Nephron (organoid): ENCODE measurements around the gene CCDC70.
"Not testable (repeated sequence)": the region's sequence is repeated elsewhere in the genome, so short reads cannot be mapped to it uniquely, and the experiment has no call there.

Source experiments
- H3K27ac Mint-ChIP-seq, 3 experiments: 2 replicates each; pipeline ENCODE4 v1.8.0; 2020; ENCODE audit warnings: mixed read lengths in 3 of 3, mild to moderate bottlenecking in 2 of 3, moderate library complexity in 1 of 3
- H3K27me3 Mint-ChIP-seq: 2 replicates; pipeline ENCODE4 v1.8.0; 2021; ENCODE audit warnings: low read depth, mild to moderate bottlenecking, moderate library complexity, mixed read lengths
- H3K36me3 Mint-ChIP-seq: 2 replicates; pipeline ENCODE4 v1.8.0; 2020; ENCODE audit warnings: low read depth, mixed read lengths
- H3K4me1 Mint-ChIP-seq: 2 replicates; pipeline ENCODE4 v1.8.0; 2020; ENCODE audit warnings: mixed read lengths
- H3K4me3 Mint-ChIP-seq, 3 experiments: 2 replicates each; pipeline ENCODE4 v1.8.0; 2020; ENCODE audit warnings: mild to moderate bottlenecking in 3 of 3, mixed read lengths in 3 of 3, moderate library complexity in 2 of 3
- H3K9me3 Mint-ChIP-seq: 2 replicates; pipeline ENCODE4 v1.8.0; 2020; ENCODE audit warnings: mixed read lengths
- CTCF ChIP-seq, 3 experiments: fragments of 200-600 bp; sonication (generic); IDR thresholded peaks; one replicate each; pipeline ENCODE4 v1.5.0; 2021; ENCODE audit warnings: antibody characterized with exemption in 3 of 3; ENCODE audit not compliant: unreplicated experiment in 3 of 3

Gene CCDC70

GRCh38 chr13:51907040-51907732 is 45.4 kb downstream of the CCDC70 start:
- no peak for TF ChIP-seq CTCF (IDR thresholded peaks at IDR 0.05; ENCODE audit: unreplicated experiment in 3 of 3)
- Mint-ChIP-seq H3K36me3 (no peaks in the 10 kb centered on the region), H3K9me3 (no peaks in the 10 kb centered on the region), H3K27ac (no peak overlapping the region), H3K4me1 (peaks cover 4% of the 10 kb centered on the region), H3K4me3 (no peak overlapping the region), H3K27me3 (peaks cover 6% of the 10 kb centered on the region)

GRCh38 chr13:51909265-51909664 is 47.5 kb downstream of the CCDC70 start:
- not testable (repeated sequence) for H3K36me3 Mint-ChIP-seq, H3K27ac Mint-ChIP-seq, H3K9me3 Mint-ChIP-seq, H3K27me3 Mint-ChIP-seq, H3K4me3 Mint-ChIP-seq
- peaks cover 11% of the 10 kb centered on the region for H3K4me1 Mint-ChIP-seq

- H3K4me1 Mint-ChIP-seq: peaks cover 11% of the 10 kb centered on the region
- no peaks in the 10 kb centered on the region for H3K9me3 Mint-ChIP-seq
- peaks cover 3% of the 10 kb centered on the region for H3K27me3 Mint-ChIP-seq
- H3K27ac Mint-ChIP-seq: no peak overlapping the region
- no peak overlapping the region for H3K4me3 Mint-ChIP-seq
- no peak for TF ChIP-seq CTCF (IDR thresholded peaks at IDR 0.05; ENCODE audit: unreplicated experiment in 3 of 3)
- no peaks in the 10 kb centered on the region for H3K36me3 Mint-ChIP-seq
These were observed 48.7 kb downstream of the CCDC70 start for GRCh38 chr13:51910508-51910907.

- peaks cover 3% of the 10 kb centered on the region for H3K27me3 Mint-ChIP-seq
- TF ChIP-seq CTCF (IDR thresholded peaks at IDR 0.05; ENCODE audit: unreplicated experiment in 3 of 3): peak in 1 of 3 experiments; percentile 13
- no peaks in the 10 kb centered on the region for H3K9me3 Mint-ChIP-seq
- no peaks in the 10 kb centered on the region for H3K36me3 Mint-ChIP-seq
- H3K4me3 Mint-ChIP-seq: no peak overlapping the region
- peaks cover 11% of the 10 kb centered on the region for H3K4me1 Mint-ChIP-seq
- H3K27ac Mint-ChIP-seq: no peak overlapping the region
These were observed 50.3 kb downstream of the CCDC70 start for GRCh38 chr13:51912091-51912490.

- no peak overlapping the region for H3K27ac Mint-ChIP-seq
- peaks cover 11% of the 10 kb centered on the region for H3K4me1 Mint-ChIP-seq
- H3K9me3 Mint-ChIP-seq: no peaks in the 10 kb centered on the region
- H3K27me3 Mint-ChIP-seq: peaks cover 3% of the 10 kb centered on the region
- no peaks in the 10 kb centered on the region for H3K36me3 Mint-ChIP-seq
- no peak for TF ChIP-seq CTCF (IDR thresholded peaks at IDR 0.05; ENCODE audit: unreplicated experiment in 3 of 3)
- H3K4me3 Mint-ChIP-seq: no peak overlapping the region
These were observed 50.9 kb downstream of the CCDC70 start for GRCh38 chr13:51912511-51913225.

- Mint-ChIP-seq H3K27ac (no peak overlapping the region), H3K4me3 (no peak overlapping the region)
These were observed 51.8 kb downstream of the CCDC70 start for GRCh38 chr13:51913421-51914136.

More at GRCh38 chr13:51913421-51914136, 51.8 kb downstream of the CCDC70 start:
- H3K9me3 Mint-ChIP-seq: no peaks in the 10 kb centered on the region
- peaks cover 11% of the 10 kb centered on the region for H3K4me1 Mint-ChIP-seq
- H3K27me3 Mint-ChIP-seq: peaks cover 3% of the 10 kb centered on the region
- peak in 1 of 3 experiments; percentile 13 for TF ChIP-seq CTCF (IDR thresholded peaks at IDR 0.05; ENCODE audit: unreplicated experiment in 3 of 3)
- H3K36me3 Mint-ChIP-seq: no peaks in the 10 kb centered on the region
